Uterus (tissue), 4 donors: ENCODE data around the gene PDE1C. TPM values are rescaled to one million over a fixed set of nuclear protein-coding genes. Genes with fewer than 3 reads are reported as not detected.

Experiments used
- DNase-seq, 2 donors: peaks; one replicate each; pipeline ENCODE4 v3.0.0-alpha.2; 2019 to 2020
- H3K27ac ChIP-seq, 2 donors: fragments of 200-600 bp; sonication (generic); 1 replicate in 1 of 2; 2 replicates in 1 of 2; pipeline ENCODE4 v1.5.1; 2016 to 2018
- H3K27me3 ChIP-seq, 2 donors: fragments of 200-600 bp; sonication (generic); one replicate each; pipeline ENCODE4 v1.5.1; 2018 to 2019; ENCODE audit warnings: control low read depth in 1 of 2
- H3K36me3 ChIP-seq, 2 donors: fragments of 200-600 bp; sonication (generic); one replicate each; pipeline ENCODE4 v1.5.1; 2019; ENCODE audit warnings: control low read depth in 1 of 2
- H3K4me1 ChIP-seq, 2 donors: fragments of 200-600 bp; sonication (generic); one replicate each; pipeline ENCODE4 v1.5.1; 2018 to 2019; ENCODE audit warnings: control low read depth in 1 of 2
- H3K4me3 ChIP-seq, 2 donors: fragments of 200-600 bp; sonication (generic); 1 replicate in 1 of 2; 2 replicates in 1 of 2; pipeline ENCODE4 v1.5.1; 2018 to 2019; ENCODE audit warnings: mild to moderate bottlenecking in 1 of 2
- H3K9me3 ChIP-seq, 2 donors: fragments of 200-600 bp; sonication (generic); one replicate each; pipeline ENCODE4 v1.5.1; 2019; ENCODE audit warnings: control low read depth in 1 of 2
- CTCF ChIP-seq, 4 experiments: fragments of 200-600 bp in 2 of 4; fragments of 450-650 bp in 2 of 4; sonication (generic) in 2 of 4; IDR thresholded peaks; one replicate each; pipeline ENCODE4 v1.5.1; 2016 to 2019; ENCODE audit warnings: antibody characterized with exemption in 4 of 4, mild to moderate bottlenecking in 2 of 4, moderate library complexity in 1 of 4
- POLR2A ChIP-seq, 2 donors: fragments of 450-650 bp; IDR thresholded peaks; one replicate each; pipeline ENCODE4 v1.6.1; 2016; ENCODE audit warnings: antibody characterized with exemption in 2 of 2, mild to moderate bottlenecking in 1 of 2, moderate library complexity in 1 of 2
- intact Hi-C: fragments of 100-400 bp; cut with DNase I; formaldehyde crosslinking; loops from one replicate; pipeline ENCODE4 v1.15.1; 2023; ENCODE audit warnings: low total_unique reads
- total RNA-seq, 4 donors: library from RNA; depleted of rRNA in 3 of 4; stranded (reverse); fragments of >200 nt in 3 of 4; gene quantifications; one replicate each; pipeline versions ENCODE4 v1.1.0 to v1.2.4, GENCODE V29; 2014 to 2023
- donor health status: DM: yes; HTN: yes; CAD: no.

PDE1C gene
- total RNA-seq, 4 donors from 2014 or later, result 5.9 to 26.4 (median 13.7) TPM

DNA sequence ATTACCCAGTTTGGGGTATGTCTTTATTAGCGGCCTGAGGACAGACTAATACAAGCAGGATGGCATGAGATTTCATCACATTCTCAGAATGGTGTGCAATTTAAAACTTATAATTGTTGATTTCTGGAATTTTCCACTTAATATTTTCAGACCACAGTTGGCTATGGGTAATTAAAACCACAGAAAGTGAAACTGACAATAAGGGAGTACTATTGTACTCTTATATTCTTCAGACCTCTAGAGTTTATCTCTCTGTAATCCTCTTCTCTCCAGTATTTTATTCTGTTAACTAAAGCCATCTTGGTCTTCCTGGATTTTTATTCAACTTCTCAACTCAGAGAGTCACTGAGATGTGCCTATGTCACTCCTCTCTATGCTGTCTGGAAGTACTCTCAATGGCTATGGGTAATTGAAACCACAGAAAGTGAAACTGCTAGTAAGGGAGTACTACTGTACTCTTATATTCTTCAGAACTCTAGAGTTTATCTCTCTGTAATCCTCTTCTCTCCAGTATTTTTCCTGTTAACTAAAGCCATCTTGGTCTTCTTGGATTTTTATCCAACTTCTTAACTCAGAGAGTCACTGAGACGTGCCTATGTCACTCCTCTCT lies 264.9 kb downstream of the PDE1C start:
- TF ChIP-seq POLR2A (IDR thresholded peaks at IDR 0.05) (no peak), CTCF (IDR thresholded peaks at IDR 0.05) (no peak)

DNA sequence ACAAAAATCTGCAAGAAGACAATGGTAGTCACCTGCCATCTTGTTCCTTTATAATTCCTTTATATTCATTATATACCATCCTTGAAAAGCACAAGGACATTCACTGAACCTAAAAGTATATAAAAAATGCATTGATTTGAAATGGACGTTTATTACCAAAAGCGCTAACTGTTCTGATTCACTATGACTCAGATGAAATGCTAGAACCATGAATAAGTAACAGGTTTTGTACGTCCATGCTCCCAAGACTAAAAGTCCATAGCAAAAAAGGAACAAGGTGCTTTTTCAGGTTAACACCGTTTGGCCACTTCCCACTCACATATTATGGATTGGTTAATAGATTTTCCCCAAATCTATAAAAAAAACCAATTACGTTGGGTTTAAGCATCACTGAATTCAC lies 273.8 kb downstream of the PDE1C start:
- Histone ChIP-seq H3K27me3 (no peaks in the 10 kb centered on the region), H3K4me3 (no peak overlapping the region), H3K27ac (no peak overlapping the region), H3K36me3 (no peaks in the 10 kb centered on the region), H3K9me3 (no peaks in the 10 kb centered on the region), H3K4me1 (no peaks in the 10 kb centered on the region)
- TF ChIP-seq CTCF (IDR thresholded peaks at IDR 0.05), result no peak
- TF ChIP-seq POLR2A (IDR thresholded peaks at IDR 0.05), result no peak
- DNase-seq, result no peak
- intact Hi-C loops, result no loop called here

More for the DNA sequence above, 264.9 kb downstream of the PDE1C start:
- H3K9me3 ChIP-seq, result no peaks in the 10 kb centered on the region
- H3K36me3 ChIP-seq, result no peaks in the 10 kb centered on the region
- no peaks in the 10 kb centered on the region for H3K4me1 ChIP-seq
- DNase-seq, result no peak
- intact Hi-C loops, result no loop called here
- H3K4me3 ChIP-seq, result no peak overlapping the region
- H3K27ac ChIP-seq, result no peak overlapping the region
- H3K27me3 ChIP-seq, result no peaks in the 10 kb centered on the region

DNA sequence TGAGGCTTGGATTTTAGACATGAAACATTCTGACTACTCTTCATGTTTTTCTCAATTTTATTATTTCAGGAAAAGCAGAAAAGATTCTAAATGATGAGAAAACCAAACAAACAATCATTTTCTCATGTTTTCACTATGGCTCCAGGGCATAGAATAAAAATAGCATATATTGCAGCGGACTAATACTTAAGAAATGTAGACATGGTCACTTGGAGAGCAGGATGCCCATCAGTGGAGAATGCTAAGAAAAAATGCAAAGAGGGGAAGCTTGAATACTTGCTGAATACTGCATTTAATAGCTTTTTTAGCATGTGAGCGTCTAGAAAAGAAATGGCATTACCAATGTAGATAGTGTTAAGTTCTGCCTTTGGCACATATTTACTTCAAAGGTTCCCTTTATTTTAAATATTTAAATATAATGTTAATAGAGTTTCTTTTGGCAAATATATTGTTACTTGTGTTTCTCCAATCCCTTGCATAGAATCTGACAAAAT lies 275.3 kb downstream of the PDE1C start:
- Histone ChIP-seq H3K9me3 (no peaks in the 10 kb centered on the region), H3K36me3 (no peaks in the 10 kb centered on the region), H3K27me3 (no peaks in the 10 kb centered on the region), H3K4me1 (no peaks in the 10 kb centered on the region), H3K4me3 (no peak overlapping the region), H3K27ac (no peak overlapping the region)
- TF ChIP-seq CTCF (IDR thresholded peaks at IDR 0.05) (no peak), POLR2A (IDR thresholded peaks at IDR 0.05) (no peak)
- intact Hi-C loops, result no loop called here
- DNase-seq, result no peak

DNA sequence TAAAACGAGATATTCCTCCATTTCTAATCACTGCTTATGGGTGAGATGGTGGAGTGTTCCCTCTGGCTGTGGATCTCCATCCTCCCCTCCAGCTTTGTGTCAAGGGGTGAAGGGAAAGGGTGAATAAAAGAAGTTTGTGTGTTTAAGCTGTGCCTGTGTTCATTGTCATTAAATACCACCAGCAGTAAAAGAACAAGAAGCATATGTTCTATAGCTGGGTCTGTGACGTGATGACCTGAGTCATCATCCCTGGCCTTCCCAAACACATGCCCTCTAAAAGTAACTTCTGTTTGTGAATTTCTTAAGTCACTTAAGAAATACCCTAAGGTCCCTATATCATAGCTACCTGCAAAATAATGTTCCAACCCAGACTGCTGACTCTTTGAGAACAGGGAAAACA lies 278.3 kb downstream of the PDE1C start:
- no peaks in the 10 kb centered on the region for H3K4me1 ChIP-seq

More for the DNA sequence above, 278.3 kb downstream of the PDE1C start:
- DNase-seq, result no peak
- Histone ChIP-seq H3K27me3 (no peaks in the 10 kb centered on the region), H3K36me3 (no peaks in the 10 kb centered on the region), H3K9me3 (no peaks in the 10 kb centered on the region), H3K27ac (no peak overlapping the region), H3K4me3 (no peak overlapping the region)
- TF ChIP-seq POLR2A (IDR thresholded peaks at IDR 0.05) (no peak), CTCF (IDR thresholded peaks at IDR 0.05) (no peak)
- intact Hi-C loops, result no loop called here
